Measurements from ENCODE around the gene TMEM61.

Gene TMEM61

GRCh38 chr1:55034476-55035133 is 54.2 kb downstream of the TMEM61 start:
- TF ChIP-seq, protein P1, sequence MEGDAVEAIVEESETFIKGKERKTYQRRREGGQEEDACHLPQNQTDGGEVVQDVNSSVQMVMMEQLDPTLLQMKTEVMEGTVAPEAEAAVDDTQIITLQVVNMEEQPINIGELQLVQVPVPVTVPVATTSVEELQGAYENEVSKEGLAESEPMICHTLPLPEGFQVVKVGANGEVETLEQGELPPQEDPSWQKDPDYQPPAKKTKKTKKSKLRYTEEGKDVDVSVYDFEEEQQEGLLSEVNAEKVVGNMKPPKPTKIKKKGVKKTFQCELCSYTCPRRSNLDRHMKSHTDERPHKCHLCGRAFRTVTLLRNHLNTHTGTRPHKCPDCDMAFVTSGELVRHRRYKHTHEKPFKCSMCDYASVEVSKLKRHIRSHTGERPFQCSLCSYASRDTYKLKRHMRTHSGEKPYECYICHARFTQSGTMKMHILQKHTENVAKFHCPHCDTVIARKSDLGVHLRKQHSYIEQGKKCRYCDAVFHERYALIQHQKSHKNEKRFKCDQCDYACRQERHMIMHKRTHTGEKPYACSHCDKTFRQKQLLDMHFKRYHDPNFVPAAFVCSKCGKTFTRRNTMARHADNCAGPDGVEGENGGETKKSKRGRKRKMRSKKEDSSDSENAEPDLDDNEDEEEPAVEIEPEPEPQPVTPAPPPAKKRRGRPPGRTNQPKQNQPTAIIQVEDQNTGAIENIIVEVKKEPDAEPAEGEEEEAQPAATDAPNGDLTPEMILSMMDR (IDR thresholded peaks at IDR 0.05; ENCODE audit: extremely low read depth, insufficient read depth, missing control alignments): no peak
- no peak for DNase-seq (ENCODE audit: low spot score)
- in situ Hi-C loops (cut with MboI; ENCODE audit: low pct_unique_long_range_greater_than_20kb, low sequenced_read_pairs, unreplicated experiment): no loop called here

DNA sequence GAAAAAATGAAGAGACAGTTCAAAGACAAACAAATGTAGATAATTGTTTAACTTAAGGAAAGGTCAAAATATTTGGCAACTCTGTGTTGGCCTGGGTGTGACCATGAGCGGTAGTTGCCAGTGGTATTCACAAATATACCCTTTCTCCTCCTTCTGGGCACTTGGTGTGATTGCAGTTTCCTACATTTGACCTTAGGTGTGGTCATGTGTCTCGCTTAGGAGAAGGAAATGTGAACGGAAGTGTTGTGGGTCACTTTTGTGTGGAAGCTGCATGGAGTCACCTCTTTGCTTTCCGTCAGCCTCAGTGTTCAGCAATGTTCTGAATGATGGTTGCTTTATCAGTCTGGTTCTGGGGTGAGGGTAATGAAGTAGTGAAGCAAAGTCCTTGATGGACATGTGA is 55.5 kb downstream of the TMEM61 start:
- in situ Hi-C loops (cut with MboI; ENCODE audit: low pct_unique_long_range_greater_than_20kb, low sequenced_read_pairs, unreplicated experiment): no loop called here
- TF ChIP-seq, protein P1 (IDR thresholded peaks at IDR 0.05; ENCODE audit: extremely low read depth, insufficient read depth, missing control alignments): no peak
- no peak for DNase-seq (ENCODE audit: low spot score)

GRCh38 chr1:55037733-55038551 is 57.5 kb downstream of the TMEM61 start:
- no peak for DNase-seq (ENCODE audit: low spot score)
- TF ChIP-seq, protein P1 (IDR thresholded peaks at IDR 0.05; ENCODE audit: extremely low read depth, insufficient read depth, missing control alignments): no peak

GRCh38 chr1:55038552-55038838 is 58.1 kb downstream of the TMEM61 start:
- TF ChIP-seq, protein P1 (IDR thresholded peaks at IDR 0.05; ENCODE audit: extremely low read depth, insufficient read depth, missing control alignments): no peak
- in situ Hi-C loops (cut with MboI; ENCODE audit: low pct_unique_long_range_greater_than_20kb, low sequenced_read_pairs, unreplicated experiment): no loop called here
- DNase-seq (ENCODE audit: low spot score): no peak

More at GRCh38 chr1:55037733-55038551, 57.5 kb downstream of the TMEM61 start:
- in situ Hi-C loops (cut with MboI; ENCODE audit: low pct_unique_long_range_greater_than_20kb, low sequenced_read_pairs, unreplicated experiment): no loop called here

- no peak for DNase-seq (ENCODE audit: low spot score)
- TF ChIP-seq, protein P1 (IDR thresholded peaks at IDR 0.05; ENCODE audit: extremely low read depth, insufficient read depth, missing control alignments): no peak
- in situ Hi-C loops (cut with MboI; ENCODE audit: low pct_unique_long_range_greater_than_20kb, low sequenced_read_pairs, unreplicated experiment): no loop called here
Measured at GRCh38 chr1:55038974-55039341, 58.5 kb downstream of the TMEM61 start.

GRCh38 chr1:55039342-55040082 is 59.1 kb downstream of the TMEM61 start, which contains the start of gene PCSK9:
PCSK9 (plus strand) TSS chr1:55039548; CDS start chr1:55039838, 290 bp downstream.
- in situ Hi-C loops (cut with MboI; ENCODE audit: low pct_unique_long_range_greater_than_20kb, low sequenced_read_pairs, unreplicated experiment): no loop called here
- TF ChIP-seq, protein P1 (IDR thresholded peaks at IDR 0.05; ENCODE audit: extremely low read depth, insufficient read depth, missing control alignments): no peak
- DNase-seq (ENCODE audit: low spot score): no peak
